ENCODE results near the gene LMF1.

The LMF1 gene

GRCh38 chr16:924063-924462 lies 46.7 kb downstream of the LMF1 start:
- no peak for DNase-seq

GRCh38 chr16:923184-923583 lies 47.6 kb downstream of the LMF1 start:
- DNase-seq, result no peak

- no peak for DNase-seq
Observed at GRCh38 chr16:922051-922450, 48.7 kb downstream of the LMF1 start.

- no peak for DNase-seq
Observed at GRCh38 chr16:921321-921905, 49.4 kb downstream of the LMF1 start.

- no peak for DNase-seq
Observed at GRCh38 chr16:920717-921116, 50.1 kb downstream of the LMF1 start.

- no peak for DNase-seq
Observed at GRCh38 chr16:920051-920681, 50.6 kb downstream of the LMF1 start.

- no peak for DNase-seq
Observed at GRCh38 chr16:919658-920050, 51.1 kb downstream of the LMF1 start.

- no peak for DNase-seq
Observed at GRCh38 chr16:918741-919657, 51.8 kb downstream of the LMF1 start.

GRCh38 chr16:918068-918467 lies 52.7 kb downstream of the LMF1 start:
- DNase-seq, result no peak

- no peak for DNase-seq
Observed at GRCh38 chr16:917591-918061, 53.2 kb downstream of the LMF1 start.

- no peak for DNase-seq
Observed at GRCh38 chr16:916035-916799, 54.6 kb downstream of the LMF1 start.

GRCh38 chr16:915546-915945 lies 55.2 kb downstream of the LMF1 start:
- DNase-seq, result no peak

GRCh38 chr16:914440-914839 lies 56.3 kb downstream of the LMF1 start:
- no peak for DNase-seq

GRCh38 chr16:913817-914439 lies 56.9 kb downstream of the LMF1 start:
- no peak for DNase-seq

GRCh38 chr16:912684-913613 lies 57.8 kb downstream of the LMF1 start:
- DNase-seq, result no peak

- DNase-seq, result no peak
Observed at GRCh38 chr16:912322-912683, 58.5 kb downstream of the LMF1 start.

- DNase-seq, result no peak
Observed at GRCh38 chr16:911604-912321, 59.0 kb downstream of the LMF1 start.

- no peak for DNase-seq
Observed at GRCh38 chr16:911101-911500, 59.7 kb downstream of the LMF1 start.

GRCh38 chr16:910181-910580 lies 60.6 kb downstream of the LMF1 start:
- no peak for DNase-seq

GRCh38 chr16:909281-910000 lies 61.3 kb downstream of the LMF1 start:
- DNase-seq, result no peak
